GM19351 (cell line): ENCODE measurements around the gene FYCO1.

Experiments
- ATAC-seq: cut with Tn5 transposase; IDR thresholded peaks from one replicate; pipeline ENCODE4 v1.9.1; 2021; ENCODE audit warnings: mild to moderate bottlenecking, moderate library complexity; ENCODE audit not compliant: unreplicated experiment

Gene FYCO1

GRCh38 chr3:45966371-45966791 is 29.2 kb downstream of the FYCO1 start:
- no peak for ATAC-seq

- ATAC-seq: no peak
Measured at GRCh38 chr3:45965653-45966052, 30.0 kb downstream of the FYCO1 start.

GRCh38 chr3:45965253-45965652 is 30.4 kb downstream of the FYCO1 start:
- no peak for ATAC-seq

GRCh38 chr3:45964139-45964538 is 31.5 kb downstream of the FYCO1 start:
- peak; percentile 73 for ATAC-seq

- ATAC-seq: peak; percentile 69
Measured at GRCh38 chr3:45962033-45962432, 33.6 kb downstream of the FYCO1 start.

- no peak for ATAC-seq
Measured at GRCh38 chr3:45960289-45960688, 35.3 kb downstream of the FYCO1 start.

- no peak for ATAC-seq
Measured at GRCh38 chr3:45959201-45959600, 36.4 kb downstream of the FYCO1 start.

GRCh38 chr3:45958321-45958791 is 37.3 kb downstream of the FYCO1 start:
- ATAC-seq: no peak

- no peak for ATAC-seq
Measured at GRCh38 chr3:45957586-45957985, 38.0 kb downstream of the FYCO1 start.

GRCh38 chr3:45955706-45956105 is 39.9 kb downstream of the FYCO1 start:
- ATAC-seq: no peak

GRCh38 chr3:45955017-45955647 is 40.5 kb downstream of the FYCO1 start:
- no peak for ATAC-seq

GRCh38 chr3:45954306-45954705 is 41.3 kb downstream of the FYCO1 start:
- no peak for ATAC-seq

- no peak for ATAC-seq
Measured at GRCh38 chr3:45953536-45953935, 42.1 kb downstream of the FYCO1 start.

- ATAC-seq: no peak
Measured at GRCh38 chr3:45952456-45952855, 43.2 kb downstream of the FYCO1 start.

GRCh38 chr3:45951946-45952345 is 43.7 kb downstream of the FYCO1 start:
- no peak for ATAC-seq

- ATAC-seq: no peak
Measured at GRCh38 chr3:45950686-45951600, 44.7 kb downstream of the FYCO1 start.

- ATAC-seq: no peak
Measured at GRCh38 chr3:45950131-45950530, 45.5 kb downstream of the FYCO1 start.

GRCh38 chr3:45949432-45949831 is 46.2 kb downstream of the FYCO1 start:
- no peak for ATAC-seq

- no peak for ATAC-seq
Measured at GRCh38 chr3:45948881-45949280, 46.7 kb downstream of the FYCO1 start.

- ATAC-seq: no peak
Measured at GRCh38 chr3:45948311-45948781, 47.3 kb downstream of the FYCO1 start.

- ATAC-seq: no peak
Measured at GRCh38 chr3:45947361-45947760, 48.3 kb downstream of the FYCO1 start.

- no peak for ATAC-seq
Measured at GRCh38 chr3:45946875-45947274, 48.7 kb downstream of the FYCO1 start.
